Endodermal cell (in vitro differentiated cells): ENCODE measurements around the gene AUTS2. TPM values are rescaled to one million over a fixed set of nuclear protein-coding genes. Genes with fewer than 3 reads are reported as not detected.

ENCODE experiments used
- DNase-seq: peaks from one replicate; pipeline ENCODE4 v3.0.0-alpha.2; 2017
- H3K27ac ChIP-seq: 2 replicates; pipeline ENCODE4 v1.5.1; 2013; ENCODE audit warnings: mild to moderate bottlenecking, low read depth, low read length, moderate library complexity
- H3K27me3 ChIP-seq: 2 replicates; pipeline ENCODE4 v1.6.1; 2013; ENCODE audit warnings: mild to moderate bottlenecking, low read length, moderate library complexity; ENCODE audit not compliant: insufficient read depth, control insufficient read depth, poor library complexity, severe bottlenecking
- H3K36me3 ChIP-seq: 2 replicates; pipeline ENCODE4 v1.7.0; 2013; ENCODE audit warnings: mild to moderate bottlenecking, low read length, moderate library complexity; ENCODE audit not compliant: control insufficient read depth, insufficient read depth
- H3K4me1 ChIP-seq: one replicate; pipeline ENCODE4 v1.7.0; 2013; ENCODE audit warnings: low read length; ENCODE audit not compliant: control insufficient read depth, insufficient read depth
- H3K4me3 ChIP-seq: 2 replicates; pipeline ENCODE4 v1.5.1; 2013; ENCODE audit warnings: mild to moderate bottlenecking, low read length, moderate library complexity
- H3K9ac ChIP-seq: 2 replicates; pipeline ENCODE4 v1.6.1; 2013; ENCODE audit warnings: mild to moderate bottlenecking, low read length, moderate library complexity; ENCODE audit not compliant: poor library complexity, severe bottlenecking; ENCODE audit errors: extremely low read depth
- H3K9me3 ChIP-seq: 2 replicates; pipeline ENCODE4 v1.6.1; 2013; ENCODE audit warnings: mild to moderate bottlenecking, low read length, moderate library complexity; ENCODE audit not compliant: control insufficient read depth
- H3K27ac Mint-ChIP-seq: 2 replicates; pipeline ENCODE4 v1.8.0; 2020; ENCODE audit warnings: mixed read lengths
- H3K27me3 Mint-ChIP-seq: 2 replicates; pipeline ENCODE4 v1.8.0; 2021; ENCODE audit warnings: mild to moderate bottlenecking, mixed read lengths; ENCODE audit not compliant: insufficient read depth
- H3K36me3 Mint-ChIP-seq: 2 replicates; pipeline ENCODE4 v1.8.0; 2020; ENCODE audit warnings: low read depth, mixed read lengths
- H3K4me1 Mint-ChIP-seq: 2 replicates; pipeline ENCODE4 v1.8.0; 2020; ENCODE audit warnings: mixed read lengths
- H3K4me3 Mint-ChIP-seq: 2 replicates; pipeline ENCODE4 v1.8.0; 2020; ENCODE audit warnings: mild to moderate bottlenecking, moderate library complexity, mixed read lengths
- H3K9me3 Mint-ChIP-seq: 2 replicates; pipeline ENCODE4 v1.8.0; 2020; ENCODE audit warnings: mild to moderate bottlenecking, mixed read lengths
- WGBS, 2 experiments: methylation state at CpG; one replicate each; pipeline versions ENCODE4 v1.1.5 to v1.1.7; 2013; ENCODE audit warnings: missing lambda C conversion rate in 2 of 2, mixed read lengths in 1 of 2; ENCODE audit not compliant: insufficient coverage in 1 of 2, insufficient read length in 1 of 2; 5-methylcytosine and 5-hydroxymethylcytosine counted together
- total RNA-seq, 2 donors: library from RNA; stranded (reverse); fragmentation: NEBNext Ultra II Directional in 1 of 2; extraction: Animal tissue kit (Norgen Biotek cat#: 25700) in 1 of 2; gene quantifications; 2 replicates in 1 of 2; 3 replicates in 1 of 2; pipeline ENCODE4 v1.2.1, GENCODE V29; 2021
- TF ChIP-seq, protein P1 (sequence below): fragments of 200-600 bp; sonication (generic); conservative IDR thresholded peaks from 2 replicates; pipeline ENCODE4 v1.5.0; 2021; ENCODE audit warnings: antibody characterized with exemption, mild to moderate bottlenecking

The AUTS2 gene
- total RNA-seq, 2 donors from 2014 or later = 76.8 to 106 TPM

DNA sequence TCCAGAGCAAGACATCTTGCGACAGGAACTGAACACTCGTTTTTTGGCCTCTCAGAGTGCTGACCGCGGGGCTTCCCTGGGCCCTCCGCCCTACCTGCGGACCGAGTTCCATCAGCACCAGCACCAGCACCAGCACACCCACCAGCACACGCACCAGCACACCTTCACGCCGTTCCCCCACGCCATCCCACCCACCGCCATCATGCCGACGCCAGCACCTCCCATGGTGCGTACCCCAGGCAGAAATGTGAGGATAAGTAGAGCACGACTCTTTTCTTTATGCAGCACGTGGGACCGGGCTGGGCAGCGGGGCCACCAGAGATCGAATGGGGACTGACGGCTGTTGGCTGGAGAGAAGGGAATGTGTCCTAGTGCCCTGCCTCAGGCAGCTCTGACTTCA lies 1167.8 kb downstream of the AUTS2 start:
- H3K4me1 ChIP-seq = no peaks in the 10 kb centered on the region
- no peak for DNase-seq
- no peak overlapping the region for H3K4me3 ChIP-seq
- WGBS, 2 experiments = 96 to 98% methylated on average over 11 to 21 of the region's 21 CpGs
- Mint-ChIP-seq H3K9me3 (no peaks in the 10 kb centered on the region), H3K4me1 (peaks cover 5% of the 10 kb centered on the region), H3K36me3 (peaks cover 70% of the 10 kb centered on the region), H3K27ac (no peak overlapping the region), H3K4me3 (no peak overlapping the region), H3K27me3 (no peaks in the 10 kb centered on the region)
- no peak overlapping the region for H3K9ac ChIP-seq
- no peaks in the 10 kb centered on the region for H3K9me3 ChIP-seq
- no peaks in the 10 kb centered on the region for H3K27me3 ChIP-seq
- no peak overlapping the region for H3K27ac ChIP-seq
- peaks cover 84% of the 10 kb centered on the region for H3K36me3 ChIP-seq
- TF ChIP-seq, protein P1, sequence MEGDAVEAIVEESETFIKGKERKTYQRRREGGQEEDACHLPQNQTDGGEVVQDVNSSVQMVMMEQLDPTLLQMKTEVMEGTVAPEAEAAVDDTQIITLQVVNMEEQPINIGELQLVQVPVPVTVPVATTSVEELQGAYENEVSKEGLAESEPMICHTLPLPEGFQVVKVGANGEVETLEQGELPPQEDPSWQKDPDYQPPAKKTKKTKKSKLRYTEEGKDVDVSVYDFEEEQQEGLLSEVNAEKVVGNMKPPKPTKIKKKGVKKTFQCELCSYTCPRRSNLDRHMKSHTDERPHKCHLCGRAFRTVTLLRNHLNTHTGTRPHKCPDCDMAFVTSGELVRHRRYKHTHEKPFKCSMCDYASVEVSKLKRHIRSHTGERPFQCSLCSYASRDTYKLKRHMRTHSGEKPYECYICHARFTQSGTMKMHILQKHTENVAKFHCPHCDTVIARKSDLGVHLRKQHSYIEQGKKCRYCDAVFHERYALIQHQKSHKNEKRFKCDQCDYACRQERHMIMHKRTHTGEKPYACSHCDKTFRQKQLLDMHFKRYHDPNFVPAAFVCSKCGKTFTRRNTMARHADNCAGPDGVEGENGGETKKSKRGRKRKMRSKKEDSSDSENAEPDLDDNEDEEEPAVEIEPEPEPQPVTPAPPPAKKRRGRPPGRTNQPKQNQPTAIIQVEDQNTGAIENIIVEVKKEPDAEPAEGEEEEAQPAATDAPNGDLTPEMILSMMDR = no peak

DNA sequence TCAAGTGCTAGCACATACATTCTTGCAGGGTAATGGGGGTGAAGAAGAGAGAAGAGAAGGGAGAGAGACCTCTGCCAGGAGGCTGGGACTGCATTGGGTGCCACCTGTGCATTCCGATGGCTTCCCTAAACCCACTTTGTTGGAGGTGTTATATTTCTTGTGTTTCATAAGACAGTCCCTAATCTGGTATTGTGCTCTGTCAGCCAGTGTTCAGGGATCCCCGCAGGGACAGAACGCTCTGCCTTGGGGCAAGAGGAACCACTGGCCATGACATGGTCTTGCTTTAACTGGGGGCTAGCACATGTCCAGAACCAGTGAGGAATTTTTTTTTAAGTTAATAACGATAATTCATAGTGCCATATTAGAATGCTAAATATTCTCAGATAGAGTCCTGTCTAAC lies 1168.4 kb downstream of the AUTS2 start:
- H3K27ac Mint-ChIP-seq = no peak overlapping the region
- TF ChIP-seq, protein P1 = no peak
- H3K36me3 Mint-ChIP-seq = peaks cover 75% of the 10 kb centered on the region

DNA sequence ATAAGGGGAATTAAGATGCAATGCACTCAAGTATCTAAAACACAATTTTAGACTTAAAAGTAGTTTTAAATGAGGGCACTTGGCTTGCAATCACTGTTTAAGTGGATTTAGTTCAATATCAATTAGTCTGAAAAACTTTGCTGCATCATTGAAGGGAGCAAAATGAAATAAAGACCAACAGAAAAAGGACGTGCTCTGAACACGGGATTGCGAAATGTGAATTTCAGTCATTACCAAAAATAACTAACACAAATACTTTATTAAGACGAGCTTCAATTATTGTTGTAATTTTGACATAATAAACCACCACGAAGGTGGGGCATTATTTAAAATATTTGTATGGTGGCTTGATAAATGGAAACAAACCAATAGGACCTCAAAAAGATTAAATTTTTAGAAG lies 1171.9 kb downstream of the AUTS2 start:
- peaks cover 70% of the 10 kb centered on the region for H3K36me3 Mint-ChIP-seq
- H3K9me3 ChIP-seq = no peaks in the 10 kb centered on the region
- 94 to 100% methylated on average over 2 to 5 of the region's 5 CpGs for WGBS, 2 experiments

More for the DNA sequence above, 1168.4 kb downstream of the AUTS2 start:
- Mint-ChIP-seq H3K27me3 (no peaks in the 10 kb centered on the region), H3K4me3 (no peak overlapping the region), H3K4me1 (peaks cover 5% of the 10 kb centered on the region), H3K9me3 (no peaks in the 10 kb centered on the region)
- H3K9me3 ChIP-seq = no peaks in the 10 kb centered on the region
- H3K36me3 ChIP-seq = peaks cover 89% of the 10 kb centered on the region
- no peak overlapping the region for H3K4me3 ChIP-seq
- WGBS, 2 experiments = 92 to 100% methylated on average over 1 to 4 of the region's 4 CpGs
- no peaks in the 10 kb centered on the region for H3K27me3 ChIP-seq
- no peak overlapping the region for H3K27ac ChIP-seq
- H3K9ac ChIP-seq = no peak overlapping the region
- H3K4me1 ChIP-seq = no peaks in the 10 kb centered on the region
- no peak for DNase-seq

More for the DNA sequence above, 1171.9 kb downstream of the AUTS2 start:
- TF ChIP-seq, protein P1 = no peak
- Histone ChIP-seq H3K4me1 (peaks cover 2% of the 10 kb centered on the region), H3K27me3 (no peaks in the 10 kb centered on the region), H3K4me3 (no peak overlapping the region), H3K36me3 (peaks cover 97% of the 10 kb centered on the region), H3K9ac (no peak overlapping the region), H3K27ac (no peak overlapping the region)
- Mint-ChIP-seq H3K4me3 (no peak overlapping the region), H3K27ac (no peak overlapping the region), H3K4me1 (peaks cover 17% of the 10 kb centered on the region), H3K9me3 (no peaks in the 10 kb centered on the region), H3K27me3 (no peaks in the 10 kb centered on the region)
- no peak for DNase-seq
